PC-9 (cell line): ENCODE measurements around the gene BACH2.

Experiments
- EZH2 ChIP-seq: fragments of 200-600 bp; sonication (generic); IDR thresholded peaks from 2 replicates; pipeline ENCODE4 v1.8.0; 2017; ENCODE audit warnings: antibody characterized with exemption, low read depth
- TF ChIP-seq, protein P1 (sequence below): fragments of 200-600 bp; sonication (generic); conservative IDR thresholded peaks from 2 replicates; pipeline ENCODE4 v1.6.1; 2017; ENCODE audit warnings: mixed run types, antibody characterized with exemption, mild to moderate bottlenecking, moderate library complexity

DNA sequence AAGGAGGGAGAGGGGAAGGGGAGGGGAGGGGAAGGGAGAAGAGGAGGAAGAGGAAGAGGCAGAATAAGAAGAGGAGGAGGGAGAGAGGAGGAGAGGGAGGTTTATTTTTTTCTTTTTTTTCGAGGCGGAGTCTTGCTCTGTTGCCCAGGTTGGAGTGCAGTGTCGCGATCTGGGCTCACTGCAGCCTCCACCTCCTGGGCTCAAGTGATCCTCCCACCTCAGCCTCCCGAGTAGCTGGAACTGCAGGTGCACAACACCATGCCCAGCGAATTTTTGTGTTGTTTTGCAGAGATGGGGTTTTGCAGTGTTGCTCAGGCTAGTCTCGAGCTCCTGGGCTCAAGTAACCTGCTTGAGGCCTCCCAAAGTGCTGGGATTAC is 408.5 kb downstream of the BACH2 start:
- TF ChIP-seq, protein P1, sequence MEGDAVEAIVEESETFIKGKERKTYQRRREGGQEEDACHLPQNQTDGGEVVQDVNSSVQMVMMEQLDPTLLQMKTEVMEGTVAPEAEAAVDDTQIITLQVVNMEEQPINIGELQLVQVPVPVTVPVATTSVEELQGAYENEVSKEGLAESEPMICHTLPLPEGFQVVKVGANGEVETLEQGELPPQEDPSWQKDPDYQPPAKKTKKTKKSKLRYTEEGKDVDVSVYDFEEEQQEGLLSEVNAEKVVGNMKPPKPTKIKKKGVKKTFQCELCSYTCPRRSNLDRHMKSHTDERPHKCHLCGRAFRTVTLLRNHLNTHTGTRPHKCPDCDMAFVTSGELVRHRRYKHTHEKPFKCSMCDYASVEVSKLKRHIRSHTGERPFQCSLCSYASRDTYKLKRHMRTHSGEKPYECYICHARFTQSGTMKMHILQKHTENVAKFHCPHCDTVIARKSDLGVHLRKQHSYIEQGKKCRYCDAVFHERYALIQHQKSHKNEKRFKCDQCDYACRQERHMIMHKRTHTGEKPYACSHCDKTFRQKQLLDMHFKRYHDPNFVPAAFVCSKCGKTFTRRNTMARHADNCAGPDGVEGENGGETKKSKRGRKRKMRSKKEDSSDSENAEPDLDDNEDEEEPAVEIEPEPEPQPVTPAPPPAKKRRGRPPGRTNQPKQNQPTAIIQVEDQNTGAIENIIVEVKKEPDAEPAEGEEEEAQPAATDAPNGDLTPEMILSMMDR, result no peak
- no peak for TF ChIP-seq EZH2
